GM12865 (cell line): ENCODE data around the gene SULT1C4.

Source experiments
- DNase-seq: peaks from one replicate; pipeline ENCODE4 v3.0.0; 2010; ENCODE audit warnings: low read depth
- H3K4me3 ChIP-seq: 2 replicates; pipeline ENCODE4 v1.5.1; 2011; ENCODE audit warnings: mild to moderate bottlenecking, low read depth, low read length, control low read depth
- TF ChIP-seq, protein P1 (sequence below): IDR thresholded peaks from 2 replicates; pipeline ENCODE4 v1.5.1; 2011; ENCODE audit warnings: low read length, control low read depth, low read depth, inconsistent platforms; ENCODE audit not compliant: insufficient read depth; ENCODE audit errors: missing control alignments

Gene SULT1C4

DNA sequence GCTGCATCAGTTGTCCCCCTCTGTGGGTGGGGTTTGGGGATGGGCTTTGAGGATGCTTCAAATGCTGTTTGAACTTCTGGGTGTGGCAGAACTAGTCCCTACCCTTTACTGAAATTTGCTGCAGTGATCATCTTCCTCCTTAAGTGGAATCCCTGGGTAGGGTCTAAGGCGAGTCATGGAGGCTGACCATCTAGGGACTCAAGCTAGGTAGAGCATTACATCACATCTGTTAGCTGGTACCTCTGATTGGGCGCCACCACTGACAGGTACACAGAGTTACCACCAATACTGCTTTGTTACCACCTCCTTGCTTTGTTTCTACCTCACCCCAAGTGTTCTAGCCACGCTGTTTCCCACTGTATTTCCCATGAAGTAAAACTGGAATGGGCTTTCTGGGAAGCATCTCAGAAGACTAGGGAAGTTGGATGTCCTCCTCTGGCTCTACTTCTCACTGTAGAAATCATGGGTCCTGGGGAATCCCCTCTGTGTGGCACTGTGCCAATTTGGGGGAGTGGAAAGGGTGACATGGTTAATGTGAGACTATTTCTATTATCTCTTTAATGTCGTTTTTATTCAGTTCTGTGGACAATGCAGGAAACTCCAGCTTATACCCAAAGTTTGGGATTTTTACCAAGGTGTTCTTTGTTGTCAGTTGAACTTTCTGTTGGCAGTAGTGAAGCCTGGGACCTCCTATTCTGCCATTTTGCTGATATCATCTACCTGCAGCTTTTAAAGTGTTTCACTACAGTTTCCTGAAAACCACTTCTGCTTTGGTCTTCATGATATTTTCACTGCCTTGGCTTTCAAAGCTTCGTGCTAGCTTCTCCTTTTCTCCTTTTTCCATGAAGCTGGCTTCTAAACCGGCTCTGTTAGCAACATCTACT lies 14.5 kb upstream of the SULT1C4 start:
- TF ChIP-seq, protein P1, sequence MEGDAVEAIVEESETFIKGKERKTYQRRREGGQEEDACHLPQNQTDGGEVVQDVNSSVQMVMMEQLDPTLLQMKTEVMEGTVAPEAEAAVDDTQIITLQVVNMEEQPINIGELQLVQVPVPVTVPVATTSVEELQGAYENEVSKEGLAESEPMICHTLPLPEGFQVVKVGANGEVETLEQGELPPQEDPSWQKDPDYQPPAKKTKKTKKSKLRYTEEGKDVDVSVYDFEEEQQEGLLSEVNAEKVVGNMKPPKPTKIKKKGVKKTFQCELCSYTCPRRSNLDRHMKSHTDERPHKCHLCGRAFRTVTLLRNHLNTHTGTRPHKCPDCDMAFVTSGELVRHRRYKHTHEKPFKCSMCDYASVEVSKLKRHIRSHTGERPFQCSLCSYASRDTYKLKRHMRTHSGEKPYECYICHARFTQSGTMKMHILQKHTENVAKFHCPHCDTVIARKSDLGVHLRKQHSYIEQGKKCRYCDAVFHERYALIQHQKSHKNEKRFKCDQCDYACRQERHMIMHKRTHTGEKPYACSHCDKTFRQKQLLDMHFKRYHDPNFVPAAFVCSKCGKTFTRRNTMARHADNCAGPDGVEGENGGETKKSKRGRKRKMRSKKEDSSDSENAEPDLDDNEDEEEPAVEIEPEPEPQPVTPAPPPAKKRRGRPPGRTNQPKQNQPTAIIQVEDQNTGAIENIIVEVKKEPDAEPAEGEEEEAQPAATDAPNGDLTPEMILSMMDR, result no peak
- H3K4me3 ChIP-seq, result no peak overlapping the region
- peak; percentile 17 for DNase-seq

DNA sequence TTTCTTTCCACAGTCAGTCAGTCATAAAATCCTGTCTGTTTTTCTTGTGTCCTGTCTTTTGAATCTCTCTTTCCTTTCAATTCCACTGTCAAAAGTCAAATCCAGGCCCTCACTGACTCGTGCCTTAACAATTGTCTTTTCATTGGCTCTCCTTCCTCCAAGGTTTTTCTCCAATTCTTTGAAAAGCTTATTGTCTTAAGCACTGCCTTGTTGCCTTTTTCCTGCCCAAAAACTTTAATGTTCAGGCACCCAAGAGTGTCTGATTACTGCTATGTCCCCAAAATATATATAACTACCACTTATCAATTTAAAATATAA lies 13.9 kb upstream of the SULT1C4 start:
- TF ChIP-seq, protein P1, result no peak
- DNase-seq, result no peak

DNA sequence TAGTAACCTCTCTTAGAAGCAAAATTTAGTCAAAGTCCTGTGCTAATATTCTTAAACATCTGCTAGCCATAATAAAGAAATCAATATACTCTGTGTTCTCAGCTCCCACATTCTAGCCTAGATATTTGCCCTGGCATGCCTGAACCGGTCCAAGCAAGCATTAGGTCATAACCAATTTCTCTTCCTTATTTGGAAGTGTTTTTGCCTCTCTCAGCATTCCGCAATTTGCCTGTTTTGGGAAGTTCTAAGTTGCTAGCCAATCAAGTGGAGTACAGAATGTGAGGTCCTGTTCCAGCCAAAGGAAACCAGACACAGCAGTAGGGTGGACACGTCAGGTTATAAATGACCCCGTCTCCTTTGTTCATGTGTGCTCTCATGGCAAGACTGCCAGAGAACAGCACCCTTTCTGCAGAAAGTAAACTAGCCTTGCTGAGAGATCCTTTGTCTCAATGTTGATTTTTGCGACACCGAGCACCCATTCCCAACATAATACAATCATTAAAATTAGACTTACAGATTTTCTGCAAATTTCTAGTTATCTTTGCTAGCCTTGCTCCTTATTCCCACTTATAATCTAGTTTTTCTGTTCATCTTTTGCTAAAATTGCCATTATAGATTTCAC lies 13.0 kb upstream of the SULT1C4 start:
- TF ChIP-seq, protein P1, result no peak
- no peak overlapping the region for H3K4me3 ChIP-seq
- no peak for DNase-seq

More for the DNA sequence above, 13.9 kb upstream of the SULT1C4 start:
- H3K4me3 ChIP-seq, result no peak overlapping the region

DNA sequence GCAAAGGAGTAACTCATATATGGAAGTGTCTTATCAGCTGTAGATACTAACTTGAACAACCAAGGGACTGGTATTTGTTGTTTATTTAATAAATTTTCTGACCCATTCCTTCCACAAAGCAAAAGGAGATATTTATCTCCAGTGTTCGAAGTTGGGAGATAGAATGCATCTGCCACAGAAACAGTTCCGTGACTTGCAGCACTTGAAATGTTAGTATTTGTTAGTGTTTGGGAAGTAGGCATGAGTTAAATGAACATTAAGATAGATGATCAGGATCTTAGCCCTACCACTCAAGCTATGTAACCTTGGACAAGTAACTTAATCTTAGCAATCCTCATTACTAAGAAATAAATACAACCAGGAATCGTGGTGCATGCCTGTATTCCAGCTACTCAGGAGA lies 12.1 kb upstream of the SULT1C4 start:
- H3K4me3 ChIP-seq, result no peak overlapping the region
- DNase-seq, result no peak
- TF ChIP-seq, protein P1, result no peak

DNA sequence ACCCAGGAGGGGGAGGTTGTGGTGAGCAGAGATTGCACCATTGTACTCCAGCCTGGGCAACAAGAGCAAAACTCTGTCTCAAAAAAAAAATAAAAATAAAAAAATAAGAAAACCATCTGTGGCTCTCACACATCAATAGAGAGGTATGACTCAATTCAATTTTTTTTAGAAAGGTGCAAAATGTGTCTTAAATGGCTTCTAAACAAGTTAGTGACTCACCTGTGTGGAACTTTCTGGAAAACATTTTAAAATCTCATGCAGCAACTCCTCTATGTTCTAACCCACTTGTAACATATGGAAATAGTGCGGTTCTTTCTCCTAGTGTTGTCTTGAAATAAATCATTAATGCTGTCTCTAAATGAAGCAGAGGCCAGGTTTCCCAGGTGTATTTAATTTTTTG lies 10.7 kb upstream of the SULT1C4 start:
- TF ChIP-seq, protein P1, result no peak
- no peak for DNase-seq
- no peak overlapping the region for H3K4me3 ChIP-seq

DNA sequence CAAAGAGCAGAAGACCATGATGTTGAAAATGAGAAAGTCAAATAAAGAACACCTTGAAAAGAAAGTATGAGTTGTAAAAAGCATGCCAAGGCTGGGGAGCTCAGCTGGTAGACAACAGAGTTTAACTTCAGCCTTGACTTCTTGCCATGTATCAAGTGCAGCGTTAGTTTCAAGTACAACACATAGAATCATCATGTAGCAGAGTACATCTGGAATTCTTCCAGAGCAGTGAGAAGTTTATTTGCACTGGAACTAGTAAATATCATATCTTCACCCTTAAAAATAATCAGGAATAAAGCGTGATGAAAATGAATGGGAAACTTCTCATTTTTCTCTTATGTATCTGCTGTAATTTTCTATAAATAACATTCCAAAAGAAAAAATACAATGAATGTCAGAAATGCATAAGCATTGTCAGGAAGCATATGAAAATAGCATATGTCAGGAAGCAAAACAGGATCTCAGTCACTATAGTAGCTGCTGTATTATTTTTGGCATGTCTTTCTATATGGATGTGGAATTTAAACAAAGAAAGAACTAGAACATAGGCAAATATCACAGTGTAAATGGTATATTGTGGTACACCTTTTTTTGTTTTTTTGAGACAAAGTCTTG lies 10.1 kb upstream of the SULT1C4 start:
- H3K4me3 ChIP-seq, result no peak overlapping the region
- DNase-seq, result no peak
- TF ChIP-seq, protein P1, result no peak
